ENCODE measurements around the gene TMEM183A.

TMEM183A gene

GRCh38 chr1:203046984-203047630, 39.9 kb downstream of the TMEM183A start:
- DNase-seq, result peak; percentile 84

- no peak for DNase-seq
Observed at GRCh38 chr1:203048086-203048485, 40.9 kb downstream of the TMEM183A start.

GRCh38 chr1:203048555-203049051, 41.4 kb downstream of the TMEM183A start:
- DNase-seq, result no peak

- no peak for DNase-seq
Observed at GRCh38 chr1:203049077-203049476, 41.9 kb downstream of the TMEM183A start.

- no peak for DNase-seq
Observed at GRCh38 chr1:203049576-203050180, 42.5 kb downstream of the TMEM183A start.

- DNase-seq, result no peak
Observed at GRCh38 chr1:203050826-203051225, 43.7 kb downstream of the TMEM183A start.

GRCh38 chr1:203051841-203052324, 44.7 kb downstream of the TMEM183A start:
- DNase-seq, result no peak

GRCh38 chr1:203052601-203053000, 45.4 kb downstream of the TMEM183A start:
- no peak for DNase-seq

GRCh38 chr1:203054184-203054583, 47.0 kb downstream of the TMEM183A start:
- DNase-seq, result no peak

GRCh38 chr1:203054642-203055041, 47.5 kb downstream of the TMEM183A start:
- no peak for DNase-seq

- no peak for DNase-seq
Observed at GRCh38 chr1:203055161-203055799, 48.1 kb downstream of the TMEM183A start.

GRCh38 chr1:203056012-203056411, 48.8 kb downstream of the TMEM183A start:
- no peak for DNase-seq

GRCh38 chr1:203056516-203056915, 49.3 kb downstream of the TMEM183A start:
- DNase-seq, result no peak

GRCh38 chr1:203057911-203058675, 50.9 kb downstream of the TMEM183A start:
- DNase-seq, result peak; percentile 53

GRCh38 chr1:203058676-203058935, 51.4 kb downstream of the TMEM183A start:
- DNase-seq, result no peak

GRCh38 chr1:203059485-203059884, 52.3 kb downstream of the TMEM183A start:
- no peak for DNase-seq

- no peak for DNase-seq
Observed at GRCh38 chr1:203060115-203060514, 52.9 kb downstream of the TMEM183A start.

- no peak for DNase-seq
Observed at GRCh38 chr1:203063287-203063686, 56.1 kb downstream of the TMEM183A start.

GRCh38 chr1:203065191-203065590, 58.0 kb downstream of the TMEM183A start:
- no peak for DNase-seq

GRCh38 chr1:203065986-203066385, 58.8 kb downstream of the TMEM183A start:
- DNase-seq, result no peak

- DNase-seq, result no peak
Observed at GRCh38 chr1:203066965-203067364, 59.8 kb downstream of the TMEM183A start.

- DNase-seq, result peak; percentile 58
Observed at GRCh38 chr1:203069030-203069747, 62.0 kb downstream of the TMEM183A start.
